ENCODE data around the gene TCOF1.

The TCOF1 gene

DNA sequence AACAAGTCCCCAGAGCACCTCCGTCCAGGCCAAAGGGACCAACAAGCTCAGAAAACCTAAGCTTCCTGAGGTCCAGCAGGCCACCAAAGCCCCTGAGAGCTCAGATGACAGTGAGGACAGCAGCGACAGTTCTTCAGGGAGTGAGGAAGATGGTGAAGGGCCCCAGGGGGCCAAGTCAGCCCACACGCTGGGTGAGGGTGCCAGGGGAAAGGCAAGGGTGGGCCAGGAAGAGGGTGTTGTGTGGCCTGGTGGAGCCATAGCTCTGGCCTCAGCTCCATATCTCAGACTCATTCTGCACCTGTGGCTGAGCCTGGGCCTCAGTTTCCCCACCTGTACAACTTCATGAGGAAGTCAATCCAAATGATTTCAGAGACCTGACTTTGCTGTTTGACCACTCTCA, 34.5 kb downstream of the TCOF1 start:
- Histone ChIP-seq H3K4me2 (ENCODE audit: low read depth, low read length, poor library complexity, severe bottlenecking) (no peak overlapping the region), H3K36me3 (ENCODE audit: low read length) (peaks cover 14% of the 10 kb centered on the region; the same call in 1 of the 2 replicates), H3K9me2 (replicated peaks; ENCODE audit: insufficient read depth, low read length) (no peaks in the 10 kb centered on the region), H4K20me1 (ENCODE audit: low read depth, low read length) (no peaks in the 10 kb centered on the region), H3F3A (ENCODE audit: insufficient read depth) (no peaks in the 10 kb centered on the region), H2AFZ (ENCODE audit: low read depth, low read length, severe bottlenecking) (no peak overlapping the region), H3K27me3 (ENCODE audit: low read length) (no peaks in the 10 kb centered on the region), H3K4me3 (ENCODE audit: insufficient read depth, low read length, poor library complexity, severe bottlenecking) (no peak overlapping the region), H3K9me3 (ENCODE audit: insufficient read depth, low read length) (no peaks in the 10 kb centered on the region), H3K27ac (ENCODE audit: low read depth, low read length) (no peak overlapping the region), H3K79me2 (ENCODE audit: insufficient read depth, low read length) (no peaks in the 10 kb centered on the region), H3K9ac (ENCODE audit: low read length) (no peak overlapping the region)
- no peak for TF ChIP-seq EZH2phosphoT487 (conservative IDR thresholded peaks at IDR 0.05; ENCODE audit: low read length)
- TF ChIP-seq, protein P1, sequence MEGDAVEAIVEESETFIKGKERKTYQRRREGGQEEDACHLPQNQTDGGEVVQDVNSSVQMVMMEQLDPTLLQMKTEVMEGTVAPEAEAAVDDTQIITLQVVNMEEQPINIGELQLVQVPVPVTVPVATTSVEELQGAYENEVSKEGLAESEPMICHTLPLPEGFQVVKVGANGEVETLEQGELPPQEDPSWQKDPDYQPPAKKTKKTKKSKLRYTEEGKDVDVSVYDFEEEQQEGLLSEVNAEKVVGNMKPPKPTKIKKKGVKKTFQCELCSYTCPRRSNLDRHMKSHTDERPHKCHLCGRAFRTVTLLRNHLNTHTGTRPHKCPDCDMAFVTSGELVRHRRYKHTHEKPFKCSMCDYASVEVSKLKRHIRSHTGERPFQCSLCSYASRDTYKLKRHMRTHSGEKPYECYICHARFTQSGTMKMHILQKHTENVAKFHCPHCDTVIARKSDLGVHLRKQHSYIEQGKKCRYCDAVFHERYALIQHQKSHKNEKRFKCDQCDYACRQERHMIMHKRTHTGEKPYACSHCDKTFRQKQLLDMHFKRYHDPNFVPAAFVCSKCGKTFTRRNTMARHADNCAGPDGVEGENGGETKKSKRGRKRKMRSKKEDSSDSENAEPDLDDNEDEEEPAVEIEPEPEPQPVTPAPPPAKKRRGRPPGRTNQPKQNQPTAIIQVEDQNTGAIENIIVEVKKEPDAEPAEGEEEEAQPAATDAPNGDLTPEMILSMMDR (IDR thresholded peaks at IDR 0.05; ENCODE audit: insufficient read depth, low read length, poor library complexity, severe bottlenecking): no peak

DNA sequence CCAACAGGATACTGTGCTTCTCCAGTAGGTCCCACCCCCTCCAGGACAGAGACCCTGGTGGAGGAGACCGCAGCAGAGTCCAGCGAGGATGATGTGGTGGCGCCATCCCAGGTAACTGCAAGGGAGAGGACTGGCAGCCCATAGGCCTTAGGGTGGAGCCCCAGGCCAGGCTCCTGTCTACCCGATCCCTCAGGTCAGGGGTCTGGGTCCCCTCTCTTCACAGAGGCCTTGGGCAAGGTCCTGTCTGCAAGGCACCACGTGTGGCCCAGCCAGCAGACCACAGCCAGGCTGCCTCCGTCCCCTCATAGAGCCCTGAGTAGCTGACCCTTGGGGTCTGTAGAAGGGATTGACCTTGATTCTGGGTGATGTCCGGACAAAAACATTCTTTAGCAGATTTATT, 35.2 kb downstream of the TCOF1 start:
- no peak overlapping the region for H3K27ac ChIP-seq (ENCODE audit: low read depth, low read length)
- H3F3A ChIP-seq (ENCODE audit: insufficient read depth): peaks cover 3% of the 10 kb centered on the region
- H3K9me3 ChIP-seq (ENCODE audit: insufficient read depth, low read length): no peaks in the 10 kb centered on the region
- no peak overlapping the region for H3K4me2 ChIP-seq (ENCODE audit: low read depth, low read length, poor library complexity, severe bottlenecking)
- H2AFZ ChIP-seq (ENCODE audit: low read depth, low read length, severe bottlenecking): no peak overlapping the region
- H3K4me3 ChIP-seq (ENCODE audit: insufficient read depth, low read length, poor library complexity, severe bottlenecking): no peak overlapping the region
- H4K20me1 ChIP-seq (ENCODE audit: low read depth, low read length): no peaks in the 10 kb centered on the region
- no peaks in the 10 kb centered on the region for H3K79me2 ChIP-seq (ENCODE audit: insufficient read depth, low read length)
- no peak overlapping the region for H3K9ac ChIP-seq (ENCODE audit: low read length)
- H3K27me3 ChIP-seq (ENCODE audit: low read length): no peaks in the 10 kb centered on the region
- TF ChIP-seq, protein P1 (IDR thresholded peaks at IDR 0.05; ENCODE audit: insufficient read depth, low read length, poor library complexity, severe bottlenecking): no peak
- no peak for TF ChIP-seq EZH2phosphoT487 (conservative IDR thresholded peaks at IDR 0.05; ENCODE audit: low read length)
- no peaks in the 10 kb centered on the region for H3K9me2 ChIP-seq (replicated peaks; ENCODE audit: insufficient read depth, low read length)
- peaks cover 14% of the 10 kb centered on the region; the same call in 1 of the 2 replicates for H3K36me3 ChIP-seq (ENCODE audit: low read length)

DNA sequence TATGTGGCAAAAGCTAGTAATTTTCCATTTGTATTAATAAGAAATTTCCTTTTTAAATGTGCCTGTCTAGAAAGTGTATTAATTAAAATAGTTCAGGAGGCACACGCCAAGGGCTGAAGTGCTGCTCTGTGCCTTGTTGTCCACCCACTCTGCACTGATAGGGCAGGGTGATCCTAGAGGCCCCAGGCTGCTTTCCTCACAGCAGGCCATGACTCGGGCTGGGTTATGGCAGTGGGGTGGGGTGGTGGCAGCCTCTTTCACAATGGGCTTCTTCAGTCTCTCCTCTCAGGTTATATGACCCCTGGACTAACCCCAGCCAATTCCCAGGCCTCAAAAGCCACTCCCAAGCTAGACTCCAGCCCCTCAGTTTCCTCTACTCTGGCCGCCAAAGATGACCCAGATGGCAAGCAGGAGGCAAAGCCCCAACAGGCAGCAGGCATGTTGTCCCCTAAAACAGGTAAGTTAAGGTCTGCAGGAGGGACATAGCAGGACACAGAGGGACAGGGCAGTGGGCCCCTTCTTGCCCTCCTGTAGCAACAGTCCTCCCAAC, 35.7 kb downstream of the TCOF1 start:
- peaks cover 6% of the 10 kb centered on the region for H3F3A ChIP-seq (ENCODE audit: insufficient read depth)
- TF ChIP-seq EZH2phosphoT487 (conservative IDR thresholded peaks at IDR 0.05; ENCODE audit: low read length): no peak
- TF ChIP-seq, protein P1 (IDR thresholded peaks at IDR 0.05; ENCODE audit: insufficient read depth, low read length, poor library complexity, severe bottlenecking): no peak
- H3K79me2 ChIP-seq (ENCODE audit: insufficient read depth, low read length): no peaks in the 10 kb centered on the region

More for the DNA sequence above, 35.7 kb downstream of the TCOF1 start:
- Histone ChIP-seq H3K36me3 (ENCODE audit: low read length) (peaks cover 11% of the 10 kb centered on the region; the same call in 1 of the 2 replicates), H3K4me3 (ENCODE audit: insufficient read depth, low read length, poor library complexity, severe bottlenecking) (no peak overlapping the region), H3K9me3 (ENCODE audit: insufficient read depth, low read length) (no peaks in the 10 kb centered on the region), H3K4me2 (ENCODE audit: low read depth, low read length, poor library complexity, severe bottlenecking) (no peak overlapping the region), H3K9me2 (replicated peaks; ENCODE audit: insufficient read depth, low read length) (no peaks in the 10 kb centered on the region), H2AFZ (ENCODE audit: low read depth, low read length, severe bottlenecking) (no peak overlapping the region), H3K9ac (ENCODE audit: low read length) (no peak overlapping the region), H4K20me1 (ENCODE audit: low read depth, low read length) (no peaks in the 10 kb centered on the region), H3K27ac (ENCODE audit: low read depth, low read length) (no peak overlapping the region), H3K27me3 (ENCODE audit: low read length) (no peaks in the 10 kb centered on the region)

Data from SU-DHL-6 (cell line).